HEK293 (cell line): ENCODE results near the gene ZNF345.
A peak's percentile ranks its signal among the peaks of the same experiment; 100 is the strongest.

Source experiments
- EGR2 ChIP-seq: fragments of 450-650 bp; formaldehyde crosslinking; IDR thresholded peaks from 2 replicates; pipeline ENCODE4 v1.5.1; 2016; ENCODE audit warnings: low read depth, missing biosample characterization, missing genetic modification characterization
- MEIS1 ChIP-seq: sonication (generic); formaldehyde crosslinking; IDR thresholded peaks from 2 replicates; pipeline ENCODE4 v1.8.1; 2022; ENCODE audit warnings: missing genetic modification reagents, mild to moderate bottlenecking, borderline replicate concordance
- SP7 ChIP-seq: fragments of 450-650 bp; formaldehyde crosslinking; IDR thresholded peaks from 2 replicates; pipeline ENCODE4 v1.5.1; 2016; ENCODE audit warnings: missing biosample characterization, missing genetic modification characterization
- ZFP37 ChIP-seq: fragments of 450-650 bp; formaldehyde crosslinking; IDR thresholded peaks from 2 replicates; pipeline ENCODE4 v1.5.1; 2016; ENCODE audit warnings: missing biosample characterization, missing genetic modification characterization
- ZNF114 ChIP-seq: fragments of 450-650 bp; formaldehyde crosslinking; IDR thresholded peaks from 2 replicates; pipeline ENCODE4 v1.5.0; 2017; ENCODE audit warnings: missing biosample characterization, missing genetic modification characterization
- ZNF16 ChIP-seq: fragments of 450-650 bp; formaldehyde crosslinking; IDR thresholded peaks from 2 replicates; pipeline ENCODE4 v1.5.1; 2016; ENCODE audit warnings: low read depth, missing biosample characterization, missing genetic modification characterization
- ZNF169 ChIP-seq: fragments of 450-650 bp; formaldehyde crosslinking; IDR thresholded peaks from 2 replicates; pipeline ENCODE4 v1.5.1; 2016; ENCODE audit warnings: missing biosample characterization, missing genetic modification characterization
- ZNF274 ChIP-seq, 2 experiments: fragments of 200-500 bp in 1 of 2; fragments of 450-650 bp in 1 of 2; sonication (Bioruptor generic) in 1 of 2; formaldehyde crosslinking in 1 of 2; IDR thresholded peaks; 2 replicates each; pipeline versions ENCODE4 v1.5.1 to v1.6.1; 2014 to 2016; ENCODE audit warnings: borderline replicate concordance in 1 of 2, inconsistent platforms in 1 of 2, low read length in 1 of 2, missing biosample characterization in 1 of 2, missing genetic modification characterization in 1 of 2
- ZNF335 ChIP-seq: fragments of 450-650 bp; formaldehyde crosslinking; conservative IDR thresholded peaks from 2 replicates; pipeline ENCODE4 v1.5.1; 2016; ENCODE audit warnings: missing biosample characterization, missing genetic modification characterization
- ZNF37A ChIP-seq: fragments of 450-650 bp; IDR thresholded peaks from 2 replicates; pipeline ENCODE4 v1.5.1; 2018; ENCODE audit warnings: missing biosample characterization, missing genetic modification characterization
- ZNF521 ChIP-seq: fragments of 450-650 bp; formaldehyde crosslinking; IDR thresholded peaks from 2 replicates; pipeline ENCODE4 v1.5.1; 2017; ENCODE audit warnings: missing biosample characterization, mild to moderate bottlenecking, missing genetic modification characterization
- ZNF561 ChIP-seq: fragments of 450-650 bp; IDR thresholded peaks from 2 replicates; pipeline ENCODE4 v1.5.1; 2018; ENCODE audit warnings: missing biosample characterization, missing genetic modification characterization, borderline replicate concordance
- ZNF610 ChIP-seq: fragments of 450-650 bp; formaldehyde crosslinking; IDR thresholded peaks from 2 replicates; pipeline ENCODE4 v1.5.1; 2016; ENCODE audit warnings: missing biosample characterization, missing genetic modification characterization, borderline replicate concordance
- ZNF660 ChIP-seq: fragments of 450-650 bp; IDR thresholded peaks from 2 replicates; pipeline ENCODE4 v1.5.1; 2018; ENCODE audit warnings: missing biosample characterization, mild to moderate bottlenecking, missing genetic modification characterization
- TF ChIP-seq, protein P1 (sequence below): fragments of 450-650 bp; formaldehyde crosslinking; IDR thresholded peaks from 2 replicates; pipeline ENCODE4 v1.5.1; 2017; ENCODE audit warnings: missing biosample characterization, missing genetic modification characterization
- TF ChIP-seq, protein P2 (sequence below): fragments of 450-650 bp; formaldehyde crosslinking; conservative IDR thresholded peaks from 2 replicates; pipeline ENCODE4 v1.5.1; 2016; ENCODE audit warnings: low read depth, missing biosample characterization, missing genetic modification characterization
- TF ChIP-seq, protein P3 (sequence below): fragments of 450-650 bp; formaldehyde crosslinking; IDR thresholded peaks from 2 replicates; pipeline ENCODE4 v1.5.1; 2016; ENCODE audit warnings: missing biosample characterization, missing genetic modification characterization
- TF ChIP-seq, protein P4 (sequence below): fragments of 450-650 bp; formaldehyde crosslinking; IDR thresholded peaks from 2 replicates; pipeline ENCODE4 v1.5.1; 2016; ENCODE audit warnings: missing biosample characterization, missing genetic modification characterization, borderline replicate concordance

ZNF345 gene

DNA sequence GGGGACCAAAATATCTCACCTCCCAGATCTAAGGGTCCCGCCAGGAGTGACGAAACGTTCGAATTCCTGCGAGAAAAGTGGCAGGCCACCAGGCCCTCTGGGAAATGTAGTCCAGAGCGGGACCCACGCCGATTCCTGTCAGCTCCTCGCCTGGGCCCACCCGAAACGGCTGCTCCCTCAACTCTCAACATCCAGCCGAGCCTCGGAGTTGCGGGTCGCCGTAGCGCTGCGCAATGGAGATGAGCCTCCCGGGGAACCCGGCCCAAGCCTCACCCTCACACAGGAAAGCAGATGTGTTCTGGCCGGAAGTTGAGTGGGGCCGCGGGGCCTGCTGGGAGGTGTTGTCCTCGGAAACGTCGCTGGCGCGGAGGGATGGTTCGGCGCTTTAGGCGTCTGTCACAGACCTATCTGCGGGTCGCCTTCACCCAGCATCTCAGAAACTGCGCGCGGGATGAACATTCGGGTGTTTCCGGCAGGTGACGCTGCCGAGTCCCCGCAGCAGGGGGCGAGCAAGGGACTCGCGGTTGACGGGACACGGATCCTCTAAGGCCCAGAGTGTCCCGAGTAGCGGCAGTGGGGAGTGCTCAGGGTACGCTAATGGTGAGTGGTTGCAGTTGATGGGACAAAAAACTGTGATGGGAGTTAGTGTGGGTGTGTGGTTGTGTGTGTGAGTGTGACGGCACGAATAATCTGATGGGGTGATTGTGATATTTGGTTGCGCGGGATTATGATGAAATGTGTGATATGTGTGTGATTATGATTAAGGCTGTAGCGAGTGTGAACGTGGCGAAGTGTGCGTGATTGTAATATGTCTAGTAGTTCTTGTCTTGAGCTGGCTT is 65.5 kb downstream of the ZNF345 start, which contains the start of the genes ZNF568 and ZNF829 (continued):
- TF ChIP-seq, protein P1, sequence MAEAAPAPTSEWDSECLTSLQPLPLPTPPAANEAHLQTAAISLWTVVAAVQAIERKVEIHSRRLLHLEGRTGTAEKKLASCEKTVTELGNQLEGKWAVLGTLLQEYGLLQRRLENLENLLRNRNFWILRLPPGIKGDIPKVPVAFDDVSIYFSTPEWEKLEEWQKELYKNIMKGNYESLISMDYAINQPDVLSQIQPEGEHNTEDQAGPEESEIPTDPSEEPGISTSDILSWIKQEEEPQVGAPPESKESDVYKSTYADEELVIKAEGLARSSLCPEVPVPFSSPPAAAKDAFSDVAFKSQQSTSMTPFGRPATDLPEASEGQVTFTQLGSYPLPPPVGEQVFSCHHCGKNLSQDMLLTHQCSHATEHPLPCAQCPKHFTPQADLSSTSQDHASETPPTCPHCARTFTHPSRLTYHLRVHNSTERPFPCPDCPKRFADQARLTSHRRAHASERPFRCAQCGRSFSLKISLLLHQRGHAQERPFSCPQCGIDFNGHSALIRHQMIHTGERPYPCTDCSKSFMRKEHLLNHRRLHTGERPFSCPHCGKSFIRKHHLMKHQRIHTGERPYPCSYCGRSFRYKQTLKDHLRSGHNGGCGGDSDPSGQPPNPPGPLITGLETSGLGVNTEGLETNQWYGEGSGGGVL, result peak; percentile 65
- TF ChIP-seq SP7 (tag by site-specific recombination) (peak; percentile 95), ZNF521 (tag by site-specific recombination) (no peak), ZNF169 (tag by site-specific recombination) (peak; percentile 95), EGR2 (tag by site-specific recombination) (peak; percentile 87), ZNF16 (no peak; the same call in 1 of the 2 replicates), ZNF274 (IDR thresholded peaks at IDR 0.05; ENCODE audit: low read length) (no peak), ZNF274 (tag by site-specific recombination; IDR thresholded peaks at IDR 0.05; ENCODE audit: borderline replicate concordance) (peak; percentile 70; the same call in 1 of the 2 replicates), ZNF114 (tag by site-specific recombination) (no peak), ZNF37A (0 out of 2 replicates have a peak, but pooled peaks have one; percentile 7), MEIS1 (CRISPR knock-in tag) (no peak), ZNF561 (tag by site-specific recombination) (peak; percentile 95), ZNF335 (tag by site-specific recombination) (peak; percentile 100), ZNF660 (tag by site-specific recombination) (peak; percentile 96), ZNF610 (tag by site-specific recombination) (peak; percentile 93), ZFP37 (peak; percentile 99; the same call in 1 of the 2 replicates)
- TF ChIP-seq, protein P2, sequence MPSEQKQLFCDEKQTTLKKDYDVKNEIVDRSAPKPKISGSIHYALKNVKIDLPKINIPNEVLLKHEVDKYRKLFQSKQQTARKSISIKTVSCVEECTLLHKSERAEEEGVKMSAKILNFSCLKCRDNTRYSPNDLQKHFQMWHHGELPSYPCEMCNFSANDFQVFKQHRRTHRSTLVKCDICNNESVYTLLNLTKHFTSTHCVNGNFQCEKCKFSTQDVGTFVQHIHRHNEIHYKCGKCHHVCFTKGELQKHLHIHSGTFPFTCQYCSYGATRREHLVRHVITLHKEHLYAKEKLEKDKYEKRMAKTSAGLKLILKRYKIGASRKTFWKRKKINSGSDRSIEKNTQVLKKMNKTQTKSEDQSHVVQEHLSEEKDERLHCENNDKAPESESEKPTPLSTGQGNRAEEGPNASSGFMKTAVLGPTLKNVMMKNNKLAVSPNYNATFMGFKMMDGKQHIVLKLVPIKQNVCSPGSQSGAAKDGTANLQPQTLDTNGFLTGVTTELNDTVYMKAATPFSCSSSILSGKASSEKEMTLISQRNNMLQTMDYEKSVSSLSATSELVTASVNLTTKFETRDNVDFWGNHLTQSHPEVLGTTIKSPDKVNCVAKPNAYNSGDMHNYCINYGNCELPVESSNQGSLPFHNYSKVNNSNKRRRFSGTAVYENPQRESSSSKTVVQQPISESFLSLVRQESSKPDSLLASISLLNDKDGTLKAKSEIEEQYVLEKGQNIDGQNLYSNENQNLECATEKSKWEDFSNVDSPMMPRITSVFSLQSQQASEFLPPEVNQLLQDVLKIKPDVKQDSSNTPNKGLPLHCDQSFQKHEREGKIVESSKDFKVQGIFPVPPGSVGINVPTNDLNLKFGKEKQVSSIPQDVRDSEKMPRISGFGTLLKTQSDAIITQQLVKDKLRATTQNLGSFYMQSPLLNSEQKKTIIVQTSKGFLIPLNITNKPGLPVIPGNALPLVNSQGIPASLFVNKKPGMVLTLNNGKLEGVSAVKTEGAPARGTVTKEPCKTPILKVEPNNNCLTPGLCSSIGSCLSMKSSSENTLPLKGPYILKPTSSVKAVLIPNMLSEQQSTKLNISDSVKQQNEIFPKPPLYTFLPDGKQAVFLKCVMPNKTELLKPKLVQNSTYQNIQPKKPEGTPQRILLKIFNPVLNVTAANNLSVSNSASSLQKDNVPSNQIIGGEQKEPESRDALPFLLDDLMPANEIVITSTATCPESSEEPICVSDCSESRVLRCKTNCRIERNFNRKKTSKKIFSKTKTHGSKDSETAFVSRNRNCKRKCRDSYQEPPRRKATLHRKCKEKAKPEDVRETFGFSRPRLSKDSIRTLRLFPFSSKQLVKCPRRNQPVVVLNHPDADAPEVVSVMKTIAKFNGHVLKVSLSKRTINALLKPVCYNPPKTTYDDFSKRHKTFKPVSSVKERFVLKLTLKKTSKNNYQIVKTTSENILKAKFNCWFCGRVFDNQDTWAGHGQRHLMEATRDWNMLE (tag by site-specific recombination), result peak; percentile 98
- TF ChIP-seq, protein P3, sequence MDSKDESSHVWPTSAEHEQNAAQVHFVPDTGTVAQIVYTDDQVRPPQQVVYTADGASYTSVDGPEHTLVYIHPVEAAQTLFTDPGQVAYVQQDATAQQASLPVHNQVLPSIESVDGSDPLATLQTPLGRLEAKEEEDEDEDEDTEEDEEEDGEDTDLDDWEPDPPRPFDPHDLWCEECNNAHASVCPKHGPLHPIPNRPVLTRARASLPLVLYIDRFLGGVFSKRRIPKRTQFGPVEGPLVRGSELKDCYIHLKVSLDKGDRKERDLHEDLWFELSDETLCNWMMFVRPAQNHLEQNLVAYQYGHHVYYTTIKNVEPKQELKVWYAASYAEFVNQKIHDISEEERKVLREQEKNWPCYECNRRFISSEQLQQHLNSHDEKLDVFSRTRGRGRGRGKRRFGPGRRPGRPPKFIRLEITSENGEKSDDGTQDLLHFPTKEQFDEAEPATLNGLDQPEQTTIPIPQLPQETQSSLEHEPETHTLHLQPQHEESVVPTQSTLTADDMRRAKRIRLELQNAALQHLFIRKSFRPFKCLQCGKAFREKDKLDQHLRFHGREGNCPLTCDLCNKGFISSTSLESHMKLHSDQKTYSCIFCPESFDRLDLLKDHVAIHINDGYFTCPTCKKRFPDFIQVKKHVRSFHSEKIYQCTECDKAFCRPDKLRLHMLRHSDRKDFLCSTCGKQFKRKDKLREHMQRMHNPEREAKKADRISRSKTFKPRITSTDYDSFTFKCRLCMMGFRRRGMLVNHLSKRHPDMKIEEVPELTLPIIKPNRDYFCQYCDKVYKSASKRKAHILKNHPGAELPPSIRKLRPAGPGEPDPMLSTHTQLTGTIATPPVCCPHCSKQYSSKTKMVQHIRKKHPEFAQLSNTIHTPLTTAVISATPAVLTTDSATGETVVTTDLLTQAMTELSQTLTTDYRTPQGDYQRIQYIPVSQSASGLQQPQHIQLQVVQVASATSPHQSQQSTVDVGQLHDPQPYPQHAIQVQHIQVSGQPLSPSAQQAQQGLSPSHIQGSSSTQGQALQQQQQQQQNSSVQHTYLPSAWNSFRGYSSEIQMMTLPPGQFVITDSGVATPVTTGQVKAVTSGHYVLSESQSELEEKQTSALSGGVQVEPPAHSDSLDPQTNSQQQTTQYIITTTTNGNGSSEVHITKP, result peak; percentile 76
- TF ChIP-seq, protein P4, sequence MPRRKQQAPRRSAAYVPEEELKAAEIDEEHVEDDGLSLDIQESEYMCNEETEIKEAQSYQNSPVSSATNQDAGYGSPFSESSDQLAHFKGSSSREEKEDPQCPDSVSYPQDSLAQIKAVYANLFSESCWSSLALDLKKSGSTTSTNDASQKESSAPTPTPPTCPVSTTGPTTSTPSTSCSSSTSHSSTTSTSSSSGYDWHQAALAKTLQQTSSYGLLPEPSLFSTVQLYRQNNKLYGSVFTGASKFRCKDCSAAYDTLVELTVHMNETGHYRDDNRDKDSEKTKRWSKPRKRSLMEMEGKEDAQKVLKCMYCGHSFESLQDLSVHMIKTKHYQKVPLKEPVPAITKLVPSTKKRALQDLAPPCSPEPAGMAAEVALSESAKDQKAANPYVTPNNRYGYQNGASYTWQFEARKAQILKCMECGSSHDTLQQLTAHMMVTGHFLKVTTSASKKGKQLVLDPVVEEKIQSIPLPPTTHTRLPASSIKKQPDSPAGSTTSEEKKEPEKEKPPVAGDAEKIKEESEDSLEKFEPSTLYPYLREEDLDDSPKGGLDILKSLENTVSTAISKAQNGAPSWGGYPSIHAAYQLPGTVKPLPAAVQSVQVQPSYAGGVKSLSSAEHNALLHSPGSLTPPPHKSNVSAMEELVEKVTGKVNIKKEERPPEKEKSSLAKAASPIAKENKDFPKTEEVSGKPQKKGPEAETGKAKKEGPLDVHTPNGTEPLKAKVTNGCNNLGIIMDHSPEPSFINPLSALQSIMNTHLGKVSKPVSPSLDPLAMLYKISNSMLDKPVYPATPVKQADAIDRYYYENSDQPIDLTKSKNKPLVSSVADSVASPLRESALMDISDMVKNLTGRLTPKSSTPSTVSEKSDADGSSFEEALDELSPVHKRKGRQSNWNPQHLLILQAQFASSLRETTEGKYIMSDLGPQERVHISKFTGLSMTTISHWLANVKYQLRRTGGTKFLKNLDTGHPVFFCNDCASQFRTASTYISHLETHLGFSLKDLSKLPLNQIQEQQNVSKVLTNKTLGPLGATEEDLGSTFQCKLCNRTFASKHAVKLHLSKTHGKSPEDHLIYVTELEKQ (tag by site-specific recombination), result peak; percentile 63
